ENCODE data around the gene PTPRO.

The PTPRO gene

GRCh38 chr12:15527201-15528080 is 205.1 kb downstream of the PTPRO start:
- DNase-seq (ENCODE audit: low spot score) = no peak

GRCh38 chr12:15528666-15529065 is 206.4 kb downstream of the PTPRO start:
- no peak for DNase-seq (ENCODE audit: low spot score)

- no peak for DNase-seq (ENCODE audit: low spot score)
Observed at GRCh38 chr12:15530361-15530760, 208.1 kb downstream of the PTPRO start.

GRCh38 chr12:15532364-15532977 is 210.2 kb downstream of the PTPRO start:
- DNase-seq (ENCODE audit: low spot score) = peak; percentile 74

GRCh38 chr12:15534322-15534721 is 212.0 kb downstream of the PTPRO start:
- peak; percentile 55 for DNase-seq (ENCODE audit: low spot score)

- no peak for DNase-seq (ENCODE audit: low spot score)
Observed at GRCh38 chr12:15534874-15535273, 212.6 kb downstream of the PTPRO start.

GRCh38 chr12:15535352-15535781 is 213.1 kb downstream of the PTPRO start:
- DNase-seq (ENCODE audit: low spot score) = no peak

GRCh38 chr12:15536446-15536845 is 214.1 kb downstream of the PTPRO start:
- no peak for DNase-seq (ENCODE audit: low spot score)

- DNase-seq (ENCODE audit: low spot score) = no peak
Observed at GRCh38 chr12:15538881-15539280, 216.6 kb downstream of the PTPRO start.

- no peak for DNase-seq (ENCODE audit: low spot score)
Observed at GRCh38 chr12:15540005-15540404, 217.7 kb downstream of the PTPRO start.

GRCh38 chr12:15540469-15540872 is 218.2 kb downstream of the PTPRO start:
- DNase-seq (ENCODE audit: low spot score) = no peak

GRCh38 chr12:15541996-15542631 is 219.8 kb downstream of the PTPRO start:
- DNase-seq (ENCODE audit: low spot score) = no peak

- DNase-seq (ENCODE audit: low spot score) = no peak
Observed at GRCh38 chr12:15543347-15543746, 221.0 kb downstream of the PTPRO start.

GRCh38 chr12:15544589-15544988 is 222.3 kb downstream of the PTPRO start:
- no peak for DNase-seq (ENCODE audit: low spot score)

- no peak for DNase-seq (ENCODE audit: low spot score)
Observed at GRCh38 chr12:15545334-15545733, 223.0 kb downstream of the PTPRO start.

GRCh38 chr12:15546102-15546701 is 223.9 kb downstream of the PTPRO start:
- peak; percentile 73 for DNase-seq (ENCODE audit: low spot score)

- no peak for DNase-seq (ENCODE audit: low spot score)
Observed at GRCh38 chr12:15547063-15547462, 224.8 kb downstream of the PTPRO start.

- no peak for DNase-seq (ENCODE audit: low spot score)
Observed at GRCh38 chr12:15547691-15548090, 225.4 kb downstream of the PTPRO start.

GRCh38 chr12:15550793-15551192 is 228.5 kb downstream of the PTPRO start:
- no peak for DNase-seq (ENCODE audit: low spot score)

GRCh38 chr12:15555446-15555845 is 233.1 kb downstream of the PTPRO start:
- no peak for DNase-seq (ENCODE audit: low spot score)

GRCh38 chr12:15556411-15557102 is 234.2 kb downstream of the PTPRO start:
- DNase-seq (ENCODE audit: low spot score) = no peak

Data from CD4-positive, alpha-beta T cell treated with Interleukin-6 at 100 ng/mL for 8 hours (primary cell).